WTC11 (cell line): Measurements from ENCODE around the gene HERC5. TPM values are rescaled to one million over a fixed set of nuclear protein-coding genes. Genes with fewer than 3 reads are reported as not detected.
A peak's percentile ranks its signal among the peaks of the same experiment; 100 is the strongest.

Experiments
- ATAC-seq: fragments of 200-7000 bp; cut with Tn5 transposase; 2 replicates; pipeline ENCODE4 v1.10.0; 2021; ENCODE audit warnings: mild to moderate bottlenecking, moderate library complexity
- CTCF ChIA-PET: fragments of 300-600 bp; sonication (Branson Sonifier 250); formaldehyde crosslinking; loops from one replicate; lab custom pipeline; 2021; ENCODE audit warnings: antibody characterized with exemption; lab: Charles Lee
- POLR2A ChIA-PET: fragments of 350-600 bp; sonication (Branson Sonifier 250); formaldehyde crosslinking; loops from one replicate; lab custom pipeline; 2021; ENCODE audit warnings: antibody characterized with exemption; lab: Charles Lee
- DNase-seq: peaks from one replicate; pipeline ENCODE4 v3.0.0; 2021; ENCODE audit warnings: low spot score
- H3K27ac Mint-ChIP-seq: 2 replicates; pipeline ENCODE4 v1.8.0; 2021; ENCODE audit warnings: mixed read lengths
- H3K27me3 Mint-ChIP-seq: 2 replicates; pipeline ENCODE4 v1.8.0; 2021; ENCODE audit warnings: low read depth, mild to moderate bottlenecking, moderate library complexity, mixed read lengths
- H3K36me3 Mint-ChIP-seq: 2 replicates; pipeline ENCODE4 v1.8.0; 2021; ENCODE audit warnings: mixed read lengths
- H3K4me1 Mint-ChIP-seq: 2 replicates; pipeline ENCODE4 v1.8.0; 2022; ENCODE audit warnings: mixed read lengths
- H3K4me3 Mint-ChIP-seq: 2 replicates; pipeline ENCODE4 v1.8.0; 2021; ENCODE audit warnings: mild to moderate bottlenecking, moderate library complexity, mixed read lengths
- H3K9me3 Mint-ChIP-seq: 2 replicates; pipeline ENCODE4 v1.8.0; 2021; ENCODE audit warnings: mixed read lengths
- ARID4B ChIP-seq: sonication (generic); formaldehyde crosslinking; IDR thresholded peaks from 2 replicates; pipeline ENCODE4 v1.8.0; 2023; ENCODE audit warnings: missing genetic modification reagents, mild to moderate bottlenecking, borderline replicate concordance
- CBFB ChIP-seq: sonication (generic); formaldehyde crosslinking; IDR thresholded peaks from 2 replicates; pipeline ENCODE4 v1.8.1; 2022; ENCODE audit warnings: mild to moderate bottlenecking, low read depth, missing genetic modification reagents
- CTCF ChIP-seq: fragments of 200-600 bp; IDR thresholded peaks from 2 replicates; pipeline ENCODE4 v1.8.0; 2022; ENCODE audit warnings: antibody characterized with exemption
- EMX1 ChIP-seq: fragments of 250-450 bp; sonication (Bioruptor Pico); IDR thresholded peaks from 2 replicates; pipeline ENCODE4 v1.8.0; 2021; ENCODE audit warnings: mild to moderate bottlenecking
- MXD4 ChIP-seq: fragments of 250-450 bp; sonication (Bioruptor Pico); IDR thresholded peaks from 2 replicates; pipeline ENCODE4 v1.8.0; 2021; ENCODE audit warnings: mild to moderate bottlenecking, moderate library complexity, borderline replicate concordance
- NR1H2 ChIP-seq: sonication (generic); formaldehyde crosslinking; IDR thresholded peaks from 2 replicates; pipeline ENCODE4 v1.9.0; 2021; ENCODE audit warnings: mild to moderate bottlenecking, moderate library complexity, missing genetic modification reagents
- PRDM15 ChIP-seq: sonication (generic); formaldehyde crosslinking; IDR thresholded peaks from 2 replicates; pipeline ENCODE4 v1.8.0; 2022; ENCODE audit warnings: missing genetic modification reagents
- PRRX2 ChIP-seq: fragments of 250-450 bp; sonication (Bioruptor Pico); IDR thresholded peaks from 2 replicates; pipeline ENCODE4 v1.8.0; 2021; ENCODE audit warnings: mild to moderate bottlenecking
- SMAD4 ChIP-seq: sonication (generic); formaldehyde crosslinking; IDR thresholded peaks from 2 replicates; pipeline ENCODE4 v1.8.0; 2022; ENCODE audit warnings: mild to moderate bottlenecking, missing genetic modification reagents
- STAT6 ChIP-seq: sonication (generic); formaldehyde crosslinking; conservative IDR thresholded peaks from 2 replicates; pipeline ENCODE4 v1.8.1; 2023; ENCODE audit warnings: mild to moderate bottlenecking, low read depth, missing genetic modification reagents, moderate library complexity
- ZNF317 ChIP-seq: sonication (generic); formaldehyde crosslinking; IDR thresholded peaks from 2 replicates; pipeline ENCODE4 v1.8.1; 2023; ENCODE audit warnings: low read depth, mild to moderate bottlenecking, moderate library complexity, missing genetic modification reagents, borderline replicate concordance
- total RNA-seq: library from RNA; stranded (reverse); gene quantifications from 3 replicates; pipeline ENCODE4 v1.2.3, GENCODE V29; 2021
- TF ChIP-seq, protein P1 (sequence below): fragments of 250-450 bp; sonication (Bioruptor Pico); conservative IDR thresholded peaks from 2 replicates; pipeline ENCODE4 v1.9.0; 2021; ENCODE audit warnings: mild to moderate bottlenecking
- TF ChIP-seq, protein P2 (sequence below): sonication (generic); formaldehyde crosslinking; IDR thresholded peaks from 2 replicates; pipeline ENCODE4 v1.8.1; 2023; ENCODE audit warnings: mild to moderate bottlenecking, missing genetic modification reagents, moderate library complexity
- TF ChIP-seq, protein P3 (sequence below): sonication (generic); formaldehyde crosslinking; IDR thresholded peaks from 2 replicates; pipeline ENCODE4 v1.8.1; 2022; ENCODE audit warnings: low read depth, mild to moderate bottlenecking, moderate library complexity, missing genetic modification reagents, borderline replicate concordance

The HERC5 gene
- total RNA-seq, 1 experiment from 2014 or later = 14.3 TPM

GRCh38 chr4:88446124-88446523 lies 10.8 kb upstream of the HERC5 start:
- H3K27me3 Mint-ChIP-seq = no peaks in the 10 kb centered on the region
- H3K9me3 Mint-ChIP-seq = peaks cover 15% of the 10 kb centered on the region
- peaks cover 45% of the 10 kb centered on the region for H3K4me1 Mint-ChIP-seq
- TF ChIP-seq PRRX2 (CRISPR knock-in tag) (no peak), PRDM15 (CRISPR knock-in tag) (no peak), STAT6 (CRISPR knock-in tag) (no peak), ARID4B (no peak), SMAD4 (CRISPR knock-in tag) (no peak), MXD4 (CRISPR knock-in tag) (no peak)
- TF ChIP-seq, protein P1, sequence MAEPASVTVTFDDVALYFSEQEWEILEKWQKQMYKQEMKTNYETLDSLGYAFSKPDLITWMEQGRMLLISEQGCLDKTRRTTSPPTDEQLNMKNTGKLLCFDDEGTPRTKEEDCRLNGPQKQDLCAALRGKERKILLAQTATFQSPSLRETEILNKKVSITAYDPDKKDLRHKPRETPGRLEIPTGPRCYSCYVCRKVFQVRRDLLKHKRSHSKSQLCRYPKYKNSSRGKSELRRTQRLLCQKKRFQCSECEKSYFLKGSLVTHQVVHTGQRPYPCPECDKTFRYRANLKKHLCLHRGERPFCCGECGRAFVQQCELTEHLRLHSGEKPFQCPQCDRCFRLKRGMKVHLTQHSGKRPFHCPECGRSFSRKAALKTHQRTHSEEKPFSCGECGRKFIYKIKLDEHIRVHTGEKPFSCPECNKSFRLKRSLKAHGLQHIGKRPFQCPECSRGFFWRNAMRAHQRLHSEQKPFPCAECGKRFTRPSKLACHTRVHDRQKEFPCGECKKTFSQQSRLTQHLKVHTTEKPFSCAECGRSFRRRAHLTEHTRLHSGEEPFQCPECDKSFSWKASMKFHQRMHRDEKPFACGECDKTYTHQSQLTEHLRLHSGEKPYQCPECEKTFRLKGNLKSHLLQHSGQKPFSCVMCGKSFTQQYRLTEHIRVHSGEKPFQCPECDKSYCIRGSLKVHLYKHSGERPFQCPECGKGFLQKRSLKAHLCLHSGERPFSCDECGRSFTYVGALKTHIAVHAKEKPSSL (CRISPR knock-in tag) = no peak
- ChIA-PET POLR2A (interaction anchor here (0.5 to 0.7 kb wide), 2 partner anchors 11 to 430 kb away, joined by 3 read pairs; partner anchors contain the start of gene HERC5), CTCF (interaction anchor here (0.9 to 4.5 kb wide), 5 partner anchors 11 to 227 kb away, joined by 3 to 24 read pairs (median 7); partner anchors contain the start of genes HERC5 and HERC6)
- H3K36me3 Mint-ChIP-seq = peaks cover 19% of the 10 kb centered on the region
- peak; percentile 28 for ATAC-seq
- peak overlapping the region; percentile 65; the same call in 1 of the 2 replicates for H3K27ac Mint-ChIP-seq
- no peak overlapping the region for H3K4me3 Mint-ChIP-seq
- no peak for DNase-seq

- TF ChIP-seq CBFB (CRISPR knock-in tag) (no peak), NR1H2 (no peak), CTCF (no peak), ZNF317 (CRISPR knock-in tag) (no peak), EMX1 (CRISPR knock-in tag) (no peak)
- TF ChIP-seq, protein P2, sequence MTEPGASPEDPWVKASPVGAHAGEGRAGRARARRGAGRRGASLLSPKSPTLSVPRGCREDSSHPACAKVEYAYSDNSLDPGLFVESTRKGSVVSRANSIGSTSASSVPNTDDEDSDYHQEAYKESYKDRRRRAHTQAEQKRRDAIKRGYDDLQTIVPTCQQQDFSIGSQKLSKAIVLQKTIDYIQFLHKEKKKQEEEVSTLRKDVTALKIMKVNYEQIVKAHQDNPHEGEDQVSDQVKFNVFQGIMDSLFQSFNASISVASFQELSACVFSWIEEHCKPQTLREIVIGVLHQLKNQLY (CRISPR knock-in tag) = no peak
- TF ChIP-seq, protein P3, sequence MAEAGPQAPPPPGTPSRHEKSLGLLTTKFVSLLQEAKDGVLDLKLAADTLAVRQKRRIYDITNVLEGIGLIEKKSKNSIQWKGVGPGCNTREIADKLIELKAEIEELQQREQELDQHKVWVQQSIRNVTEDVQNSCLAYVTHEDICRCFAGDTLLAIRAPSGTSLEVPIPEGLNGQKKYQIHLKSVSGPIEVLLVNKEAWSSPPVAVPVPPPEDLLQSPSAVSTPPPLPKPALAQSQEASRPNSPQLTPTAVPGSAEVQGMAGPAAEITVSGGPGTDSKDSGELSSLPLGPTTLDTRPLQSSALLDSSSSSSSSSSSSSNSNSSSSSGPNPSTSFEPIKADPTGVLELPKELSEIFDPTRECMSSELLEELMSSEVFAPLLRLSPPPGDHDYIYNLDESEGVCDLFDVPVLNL (CRISPR knock-in tag) = no peak
- DNase-seq = no peak
- Mint-ChIP-seq H3K27me3 (no peaks in the 10 kb centered on the region), H3K4me3 (no peak overlapping the region), H3K4me1 (peaks cover 45% of the 10 kb centered on the region), H3K27ac (0 out of 2 replicates have a peak overlapping the region, but pooled peaks have one; percentile 19), H3K9me3 (peaks cover 9% of the 10 kb centered on the region), H3K36me3 (peaks cover 11% of the 10 kb centered on the region)
- ChIA-PET POLR2A (interaction anchor here (1.3 kb wide), 1 partner anchor 10 kb away, joined by 3 read pairs; no protein-coding TSS in a partner anchor), CTCF (interaction anchor here (2.5 to 4.5 kb wide), 2 partner anchors 9 to 69 kb away, joined by 7 to 24 read pairs; partner anchors contain the start of genes HERC5 and HERC6)
- no peak for ATAC-seq
These were observed 9.4 kb upstream of the HERC5 start for GRCh38 chr4:88447371-88448095.
